ENCODE measurements around the gene TNFSF8. TPM values are rescaled to one million over a fixed set of nuclear protein-coding genes. Genes with fewer than 3 reads are reported as not detected.

Gene TNFSF8
- total RNA-seq, 2 experiments from 2014 or later: 27.7 to 50.3 TPM

- TF ChIP-seq EZH2phosphoT487 (IDR thresholded peaks at IDR 0.05; ENCODE audit: borderline replicate concordance, low read depth, low read length): no peak
- TF ChIP-seq CTCF (conservative IDR thresholded peaks at IDR 0.05; ENCODE audit: low read length): no peak
- peak overlapping the region; percentile 69 for H3K4me2 ChIP-seq (ENCODE audit: low read length)
- no peaks in the 10 kb centered on the region for H3K9me2 ChIP-seq (ENCODE audit: insufficient read depth, low read length)
- H3K4me3 ChIP-seq (ENCODE audit: low read depth, low read length, poor library complexity, severe bottlenecking): peak overlapping the region; percentile 33
- ChIA-PET CTCF (ENCODE audit: unreplicated experiment) (interaction anchor here (0.6 to 2.1 kb wide), 4 partner anchors 13 to 165 kb away, joined by 3 to 11 read pairs (median 4); no protein-coding TSS in a partner anchor), POLR2A (interaction anchor here (0.7 to 6.3 kb wide), 6 partner anchors 9 to 184 kb away, joined by 3 to 108 read pairs (median 32); partner anchors contain the start of gene TNFSF8)
- peaks cover 18% of the 10 kb centered on the region; the same call in 1 of the 2 replicates for H3K79me2 ChIP-seq (ENCODE audit: insufficient read depth, low read depth, low read length)
- intact Hi-C loops (cut with micrococcal nuclease; ENCODE audit: unreplicated experiment): loop anchor here (1.0 to 5.0 kb wide), 4 partner anchors 10 to 226 kb away; partner anchors contain the start of genes TEX48 and TNFSF15
- H3K4me1 ChIP-seq (ENCODE audit: insufficient read depth, low read length, poor library complexity, severe bottlenecking): peaks cover 83% of the 10 kb centered on the region
- no TSS peak for BruUV-seq (replicated peaks)
- H2AFZ ChIP-seq (ENCODE audit: low read length): no peak overlapping the region
- no peaks in the 10 kb centered on the region for H4K20me1 ChIP-seq (ENCODE audit: insufficient read depth, low read length)
- no peaks in the 10 kb centered on the region for H3K9me3 ChIP-seq (ENCODE audit: low read length)
- H3K27ac ChIP-seq (ENCODE audit: low read depth, low read length, poor library complexity, severe bottlenecking): peak overlapping the region; percentile 82
- no peak for DNase-seq (ENCODE audit: low spot score)
- H3K36me3 ChIP-seq (ENCODE audit: insufficient read depth, low read length): peaks cover 77% of the 10 kb centered on the region
Measured at GRCh38 chr9:114908104-114908622, 22.2 kb downstream of the TNFSF8 start.

- Histone ChIP-seq H3K79me2 (ENCODE audit: insufficient read depth, low read depth, low read length) (peaks cover 18% of the 10 kb centered on the region; the same call in 1 of the 2 replicates), H2AFZ (ENCODE audit: low read length) (no peak overlapping the region), H3K4me1 (ENCODE audit: insufficient read depth, low read length, poor library complexity, severe bottlenecking) (peaks cover 89% of the 10 kb centered on the region), H3K9me3 (ENCODE audit: low read length) (no peaks in the 10 kb centered on the region), H3K36me3 (ENCODE audit: insufficient read depth, low read length) (peaks cover 77% of the 10 kb centered on the region), H3K27ac (ENCODE audit: low read depth, low read length, poor library complexity, severe bottlenecking) (no peak overlapping the region), H3K4me3 (ENCODE audit: low read depth, low read length, poor library complexity, severe bottlenecking) (no peak overlapping the region), H3K4me2 (ENCODE audit: low read length) (peak overlapping the region; percentile 69), H3K9me2 (ENCODE audit: insufficient read depth, low read length) (no peaks in the 10 kb centered on the region), H4K20me1 (ENCODE audit: insufficient read depth, low read length) (no peaks in the 10 kb centered on the region)
- peak; percentile 82 for TF ChIP-seq CTCF (conservative IDR thresholded peaks at IDR 0.05; ENCODE audit: low read length)
- TF ChIP-seq EZH2phosphoT487 (IDR thresholded peaks at IDR 0.05; ENCODE audit: borderline replicate concordance, low read depth, low read length): no peak
- BruUV-seq (replicated peaks): no TSS peak
- ChIA-PET POLR2A (interaction anchor here (0.6 to 6.3 kb wide), 12 partner anchors 8 to 298 kb away, joined by 3 to 108 read pairs (median 4); partner anchors contain the start of gene TNFSF8), CTCF (ENCODE audit: unreplicated experiment) (interaction anchor here (0.6 to 1.4 kb wide), 8 partner anchors 9 to 171 kb away, joined by 3 to 6 read pairs (median 3); partner anchors contain the start of gene TNFSF8)
- intact Hi-C loops (cut with micrococcal nuclease; ENCODE audit: unreplicated experiment): loop anchor here (1.0 to 5.0 kb wide), 5 partner anchors 28 to 225 kb away; partner anchors contain the start of genes TEX48 and TNFSF15
- DNase-seq (ENCODE audit: low spot score): no peak
Measured at GRCh38 chr9:114906922-114907571, 23.3 kb downstream of the TNFSF8 start.
